PFSK-1 (cell line): ENCODE measurements around the gene SERPINF2.

ENCODE experiments used
- FOXP2 ChIP-seq: optimal IDR thresholded peaks from 2 replicates; pipeline ENCODE3; 2011; ENCODE audit warnings: borderline replicate concordance, control low read depth, inconsistent platforms; ENCODE audit not compliant: insufficient read depth; ENCODE audit errors: extremely low read length, extremely low read depth
- POLR2AphosphoS5 ChIP-seq: IDR thresholded peaks from 2 replicates; pipeline ENCODE4 v1.6.1; 2012; ENCODE audit warnings: low read depth, mild to moderate bottlenecking, control low read depth, low read length, moderate library complexity
- SIN3A ChIP-seq: IDR thresholded peaks from 2 replicates; pipeline ENCODE4 v1.6.1; 2012; ENCODE audit warnings: mild to moderate bottlenecking, low read length, moderate library complexity, borderline replicate concordance; ENCODE audit not compliant: insufficient read depth
- TAF1 ChIP-seq: IDR thresholded peaks from 2 replicates; pipeline ENCODE4 v1.6.1; 2012; ENCODE audit warnings: low read length, control low read depth, borderline replicate concordance; ENCODE audit not compliant: insufficient read depth
- TF ChIP-seq, protein P1 (sequence below), 2 experiments: IDR thresholded peaks; 2 replicates each; pipeline versions ENCODE4 v1.6.1 to v1.8.0; 2011 to 2012; ENCODE audit warnings: low read depth in 2 of 2, low read length in 2 of 2, control low read depth in 1 of 2, inconsistent platforms in 1 of 2, mild to moderate bottlenecking in 1 of 2, moderate library complexity in 1 of 2; ENCODE audit not compliant: insufficient read depth in 1 of 2

Gene SERPINF2

DNA sequence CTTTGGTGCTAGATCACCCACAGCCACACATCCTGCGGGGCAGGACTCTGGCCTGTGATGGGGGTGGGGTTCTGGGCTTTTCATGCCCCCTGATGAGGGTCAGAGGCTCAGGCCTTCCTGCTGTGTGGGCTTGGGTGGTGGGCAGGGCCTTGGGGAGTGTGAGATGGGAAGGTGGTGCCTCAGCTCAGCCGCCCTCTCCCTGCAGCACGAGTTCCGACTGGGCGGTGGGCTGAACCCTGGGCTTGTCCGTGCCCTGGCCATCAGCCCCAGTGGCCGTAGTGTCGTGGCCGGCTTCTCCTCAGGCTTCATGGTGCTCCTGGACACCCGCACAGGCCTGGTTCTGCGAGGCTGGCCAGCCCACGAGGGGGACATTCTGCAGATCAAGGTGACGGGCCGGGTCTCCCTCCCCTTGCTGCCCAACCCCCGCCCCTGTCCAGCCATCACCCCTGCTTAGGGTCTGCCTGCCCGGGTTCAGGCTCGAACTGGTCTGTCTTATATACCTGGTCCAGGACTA lies 6.8 kb upstream of the SERPINF2 start:
- no peak for TF ChIP-seq TAF1
- no peak for TF ChIP-seq POLR2AphosphoS5
- no peak for TF ChIP-seq FOXP2
- TF ChIP-seq, protein P1, sequence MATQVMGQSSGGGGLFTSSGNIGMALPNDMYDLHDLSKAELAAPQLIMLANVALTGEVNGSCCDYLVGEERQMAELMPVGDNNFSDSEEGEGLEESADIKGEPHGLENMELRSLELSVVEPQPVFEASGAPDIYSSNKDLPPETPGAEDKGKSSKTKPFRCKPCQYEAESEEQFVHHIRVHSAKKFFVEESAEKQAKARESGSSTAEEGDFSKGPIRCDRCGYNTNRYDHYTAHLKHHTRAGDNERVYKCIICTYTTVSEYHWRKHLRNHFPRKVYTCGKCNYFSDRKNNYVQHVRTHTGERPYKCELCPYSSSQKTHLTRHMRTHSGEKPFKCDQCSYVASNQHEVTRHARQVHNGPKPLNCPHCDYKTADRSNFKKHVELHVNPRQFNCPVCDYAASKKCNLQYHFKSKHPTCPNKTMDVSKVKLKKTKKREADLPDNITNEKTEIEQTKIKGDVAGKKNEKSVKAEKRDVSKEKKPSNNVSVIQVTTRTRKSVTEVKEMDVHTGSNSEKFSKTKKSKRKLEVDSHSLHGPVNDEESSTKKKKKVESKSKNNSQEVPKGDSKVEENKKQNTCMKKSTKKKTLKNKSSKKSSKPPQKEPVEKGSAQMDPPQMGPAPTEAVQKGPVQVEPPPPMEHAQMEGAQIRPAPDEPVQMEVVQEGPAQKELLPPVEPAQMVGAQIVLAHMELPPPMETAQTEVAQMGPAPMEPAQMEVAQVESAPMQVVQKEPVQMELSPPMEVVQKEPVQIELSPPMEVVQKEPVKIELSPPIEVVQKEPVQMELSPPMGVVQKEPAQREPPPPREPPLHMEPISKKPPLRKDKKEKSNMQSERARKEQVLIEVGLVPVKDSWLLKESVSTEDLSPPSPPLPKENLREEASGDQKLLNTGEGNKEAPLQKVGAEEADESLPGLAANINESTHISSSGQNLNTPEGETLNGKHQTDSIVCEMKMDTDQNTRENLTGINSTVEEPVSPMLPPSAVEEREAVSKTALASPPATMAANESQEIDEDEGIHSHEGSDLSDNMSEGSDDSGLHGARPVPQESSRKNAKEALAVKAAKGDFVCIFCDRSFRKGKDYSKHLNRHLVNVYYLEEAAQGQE (IDR thresholded peaks at IDR 0.05; ENCODE audit: insufficient read depth in 1 of 2, low read depth in 2 of 2, low read length in 2 of 2) = no peak
- TF ChIP-seq SIN3A = no peak

GRCh38 chr17:1736348-1737281 lies 6.1 kb upstream of the SERPINF2 start:
- TF ChIP-seq, protein P1 (IDR thresholded peaks at IDR 0.05; ENCODE audit: insufficient read depth in 1 of 2, low read depth in 2 of 2, low read length in 2 of 2) = 0 out of 4 replicates have a peak, but pooled peaks of 1 of the 2 experiments have one; percentile 22
- TF ChIP-seq POLR2AphosphoS5 (no peak), FOXP2 (peak; percentile 10)

- TF ChIP-seq FOXP2 (no peak), TAF1 (no peak), SIN3A (no peak), POLR2AphosphoS5 (no peak)
- TF ChIP-seq, protein P1 (IDR thresholded peaks at IDR 0.05; ENCODE audit: insufficient read depth in 1 of 2, low read depth in 2 of 2, low read length in 2 of 2) = no peak
These were observed 5.0 kb upstream of the SERPINF2 start for GRCh38 chr17:1737531-1738291.

DNA sequence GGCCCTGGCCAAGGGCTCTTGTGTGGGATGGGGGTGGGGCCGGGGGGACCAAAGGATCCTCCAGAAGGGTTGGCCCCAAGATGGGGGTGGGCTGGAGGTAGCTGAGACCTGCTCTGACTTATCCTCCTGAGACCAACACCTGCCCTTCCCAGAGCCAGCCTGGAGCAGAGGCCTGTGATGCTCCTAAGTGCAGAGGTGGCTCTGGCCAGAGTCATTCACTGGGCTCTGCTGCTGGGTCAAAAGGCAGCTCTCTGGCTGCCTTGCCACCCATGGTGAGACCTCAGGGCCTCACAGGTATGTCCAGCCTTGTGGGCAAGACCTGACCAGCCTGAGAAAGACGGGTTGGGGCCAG lies 393 bp downstream of the SERPINF2 start:
- TF ChIP-seq SIN3A = no peak
- no peak for TF ChIP-seq TAF1
- TF ChIP-seq, protein P1 (IDR thresholded peaks at IDR 0.05; ENCODE audit: insufficient read depth in 1 of 2, low read depth in 2 of 2, low read length in 2 of 2) = no peak
- no peak for TF ChIP-seq FOXP2
- no peak for TF ChIP-seq POLR2AphosphoS5
